Trophoblast cell (in vitro differentiated cells and primary cell): Measurements from ENCODE around the gene ECT2L.
A peak's percentile ranks its signal among the peaks of the same experiment; 100 is the strongest.

Experiments
- DNase-seq, 2 donors: peaks; one replicate each; pipeline ENCODE4 v3.0.0-alpha.2; 2016
- H2AFZ ChIP-seq: 2 replicates; pipeline ENCODE4 v1.6.1; 2013; ENCODE audit warnings: low read length, moderate library complexity, mild to moderate bottlenecking; ENCODE audit not compliant: insufficient read depth, poor library complexity
- H2AK5ac ChIP-seq: 2 replicates; pipeline ENCODE4 v1.6.1; 2013; ENCODE audit warnings: mild to moderate bottlenecking, low read length
- H2BK120ac ChIP-seq: 2 replicates; pipeline ENCODE4 v1.6.1; 2013; ENCODE audit warnings: low read length, mild to moderate bottlenecking, moderate library complexity; ENCODE audit not compliant: insufficient read depth, poor library complexity
- H2BK12ac ChIP-seq: 2 replicates; pipeline ENCODE4 v1.6.1; 2013; ENCODE audit warnings: mild to moderate bottlenecking, low read length, moderate library complexity
- H2BK5ac ChIP-seq: 2 replicates; pipeline ENCODE4 v1.6.1; 2013; ENCODE audit warnings: low read length, low read depth, moderate library complexity, mild to moderate bottlenecking; ENCODE audit not compliant: poor library complexity
- H3K14ac ChIP-seq: 2 replicates; pipeline ENCODE4 v1.6.1; 2013; ENCODE audit warnings: mild to moderate bottlenecking, low read length
- H3K18ac ChIP-seq: 2 replicates; pipeline ENCODE4 v1.6.1; 2013; ENCODE audit warnings: mild to moderate bottlenecking, low read length
- H3K23ac ChIP-seq: 2 replicates; pipeline ENCODE4 v1.6.1; 2013; ENCODE audit warnings: low read length
- H3K27ac ChIP-seq: 2 replicates; pipeline ENCODE4 v1.5.1; 2013; ENCODE audit warnings: low read depth, mild to moderate bottlenecking, inconsistent platforms, low read length, moderate library complexity
- H3K27me3 ChIP-seq: 2 replicates; pipeline ENCODE4 v1.6.1; 2013; ENCODE audit warnings: inconsistent platforms, mild to moderate bottlenecking, low read length, moderate library complexity; ENCODE audit not compliant: insufficient read depth
- H3K36me3 ChIP-seq, 2 experiments: 1 replicate in 1 of 2; 2 replicates in 1 of 2; pipeline ENCODE4 v1.6.1; 2013; ENCODE audit warnings: low read length in 2 of 2, mild to moderate bottlenecking in 2 of 2, moderate library complexity in 1 of 2; ENCODE audit not compliant: insufficient read depth in 2 of 2, control insufficient read depth in 1 of 2
- H3K4ac ChIP-seq: 2 replicates; pipeline ENCODE4 v1.6.1; 2013; ENCODE audit warnings: low read depth, mild to moderate bottlenecking, low read length, moderate library complexity
- H3K4me1 ChIP-seq, 2 experiments: 1 replicate in 1 of 2; 2 replicates in 1 of 2; pipeline ENCODE4 v1.6.1; 2013; ENCODE audit warnings: low read length in 2 of 2, mild to moderate bottlenecking in 2 of 2, moderate library complexity in 1 of 2; ENCODE audit not compliant: insufficient read depth in 2 of 2, control insufficient read depth in 1 of 2
- H3K4me2 ChIP-seq: 2 replicates; pipeline ENCODE4 v1.6.1; 2013; ENCODE audit warnings: inconsistent platforms, mild to moderate bottlenecking, low read length, moderate library complexity
- H3K4me3 ChIP-seq: 2 replicates; pipeline ENCODE4 v1.5.1; 2013; ENCODE audit warnings: mild to moderate bottlenecking, low read depth, low read length, inconsistent platforms
- H3K79me1 ChIP-seq: one replicate; pipeline ENCODE4 v1.6.1; 2013; ENCODE audit warnings: low read length
- H3K79me2 ChIP-seq: 2 replicates; pipeline ENCODE4 v1.6.1; 2013; ENCODE audit warnings: low read length, mild to moderate bottlenecking; ENCODE audit not compliant: control insufficient read depth, insufficient read depth, poor library complexity
- H3K9ac ChIP-seq: 2 replicates; pipeline ENCODE4 v1.6.1; 2013; ENCODE audit warnings: mild to moderate bottlenecking, low read length
- H3K9me3 ChIP-seq: 2 replicates; pipeline ENCODE4 v1.6.1; 2013; ENCODE audit warnings: low read depth, mild to moderate bottlenecking, control low read depth, inconsistent platforms, low read length; ENCODE audit not compliant: insufficient read depth
- H4K12ac ChIP-seq: 2 replicates; pipeline ENCODE4 v1.6.1; 2013; ENCODE audit warnings: low read depth, mild to moderate bottlenecking, low read length, moderate library complexity
- H4K8ac ChIP-seq: 2 replicates; pipeline ENCODE4 v1.6.1; 2013; ENCODE audit warnings: low read depth, mild to moderate bottlenecking, low read length, moderate library complexity
- H4K91ac ChIP-seq: one replicate; pipeline ENCODE4 v1.6.1; 2013; ENCODE audit warnings: low read depth, mild to moderate bottlenecking, low read length, moderate library complexity
- WGBS: extraction: QIAGEN DNeasy Blood & Tissue Kit; methylation state at CpG from one replicate; pipeline ENCODE4 v1.1.7; 2013; ENCODE audit warnings: missing lambda C conversion rate; ENCODE audit not compliant: insufficient read length, insufficient coverage; ENCODE audit errors: extremely low coverage; 5-methylcytosine and 5-hydroxymethylcytosine counted together

Gene ECT2L

GRCh38 chr6:138769102-138769676 lies 26.7 kb upstream of the ECT2L start:
- H3K9me3 ChIP-seq, result no peaks in the 10 kb centered on the region
- no peak overlapping the region for H3K9ac ChIP-seq
- H4K12ac ChIP-seq, result no peak overlapping the region
- H3K4me2 ChIP-seq, result no peak overlapping the region
- no peaks in the 10 kb centered on the region for H3K79me2 ChIP-seq
- no peak overlapping the region for H2AK5ac ChIP-seq
- H3K14ac ChIP-seq, result no peak overlapping the region
- peaks cover 5% of the 10 kb centered on the region for H3K79me1 ChIP-seq
- H2BK120ac ChIP-seq, result no peak overlapping the region
- H2BK12ac ChIP-seq, result no peak overlapping the region
- peak overlapping the region; percentile 5 for H4K91ac ChIP-seq
- H4K8ac ChIP-seq, result no peak overlapping the region
- no peak overlapping the region for H3K4ac ChIP-seq
- no peaks in the 10 kb centered on the region for H3K27me3 ChIP-seq
- no peak for DNase-seq
- no peak overlapping the region for H2BK5ac ChIP-seq
- H3K27ac ChIP-seq, result no peak overlapping the region
- no peaks in the 10 kb centered on the region for H3K36me3 ChIP-seq
- H2AFZ ChIP-seq, result no peak overlapping the region
- H3K4me3 ChIP-seq, result no peak overlapping the region
- no peak overlapping the region for H3K18ac ChIP-seq
- WGBS, result no CpG with 5 or more reads among the region's 6 CpGs
- peaks cover 3% of the 10 kb centered on the region in 2 experiments for H3K4me1 ChIP-seq
- H3K23ac ChIP-seq, result no peak overlapping the region

GRCh38 chr6:138772596-138773176 lies 23.2 kb upstream of the ECT2L start:
- Histone ChIP-seq H3K4ac (no peak overlapping the region), H3K27me3 (no peaks in the 10 kb centered on the region), H2BK120ac (no peak overlapping the region), H3K23ac (no peak overlapping the region), H3K36me3 (no peaks in the 10 kb centered on the region), H2AFZ (peak overlapping the region; percentile 39), H3K18ac (no peak overlapping the region), H3K79me2 (no peaks in the 10 kb centered on the region), H3K79me1 (peaks cover 5% of the 10 kb centered on the region), H4K12ac (no peak overlapping the region), H2AK5ac (no peak overlapping the region), H2BK5ac (no peak overlapping the region), H3K14ac (no peak overlapping the region), H3K4me3 (no peak overlapping the region), H2BK12ac (no peak overlapping the region), H4K8ac (peak overlapping the region; percentile 70), H3K4me1 (peaks cover 3% of the 10 kb centered on the region in 2 experiments), H3K9ac (no peak overlapping the region), H4K91ac (no peak overlapping the region), H3K27ac (no peak overlapping the region), H3K9me3 (no peaks in the 10 kb centered on the region), H3K4me2 (peak overlapping the region; percentile 89)
- no CpG with 5 or more reads among the region's 8 CpGs for WGBS
- DNase-seq, result no peak

- Histone ChIP-seq H4K91ac (peak within 1 kb of the TSS; percentile 93), H3K23ac (no peak within 1 kb of the TSS), H2BK5ac (peak within 1 kb of the TSS; percentile 92), H2AFZ (peak within 1 kb of the TSS; percentile 92), H3K27ac (peak within 1 kb of the TSS; percentile 89), H3K4ac (peak within 1 kb of the TSS; percentile 37), H3K27me3 (no peaks in the 10 kb centered on the region), H3K9me3 (no peaks in the 10 kb centered on the region), H4K8ac (peak within 1 kb of the TSS; percentile 86), H3K4me3 (peak within 1 kb of the TSS; percentile 88), H3K14ac (peak within 1 kb of the TSS; percentile 77), H3K18ac (peak within 1 kb of the TSS; percentile 56), H3K36me3 (no peaks in the 10 kb centered on the region), H2AK5ac (no peak within 1 kb of the TSS), H3K4me1 (peaks cover 3% of the 10 kb centered on the region in 2 experiments), H3K79me2 (no peaks in the 10 kb centered on the region), H2BK12ac (peak within 1 kb of the TSS; percentile 34), H3K79me1 (peaks cover 5% of the 10 kb centered on the region), H4K12ac (peak within 1 kb of the TSS; percentile 59), H2BK120ac (peak within 1 kb of the TSS; percentile 85), H3K9ac (peak within 1 kb of the TSS; percentile 88), H3K4me2 (peak within 1 kb of the TSS; percentile 89)
- no CpG with 5 or more reads among the region's 47 CpGs for WGBS
- peak; percentile 91 to 98 for DNase-seq
Measured at GRCh38 chr6:138773177-138774091, 22.5 kb upstream of the ECT2L start, which contains the start of gene CCDC28A. Gene CCDC28A, plus strand, starts transcription at chr6:138773769. Its CDS starts 2,352 bp downstream, at chr6:138776121.

GRCh38 chr6:138774370-138774769 lies 21.5 kb upstream of the ECT2L start:
- H3K9me3 ChIP-seq, result no peaks in the 10 kb centered on the region
- H3K79me2 ChIP-seq, result no peaks in the 10 kb centered on the region
- H3K4me2 ChIP-seq, result peak overlapping the region; percentile 83
- no peak overlapping the region for H3K14ac ChIP-seq
- no peak overlapping the region for H2AFZ ChIP-seq
- H3K36me3 ChIP-seq, result no peaks in the 10 kb centered on the region
- H2AK5ac ChIP-seq, result no peak overlapping the region
- H3K4ac ChIP-seq, result no peak overlapping the region
- no peak overlapping the region for H3K9ac ChIP-seq
- no peak overlapping the region for H3K23ac ChIP-seq
- H2BK12ac ChIP-seq, result no peak overlapping the region
- no peak for DNase-seq
- no CpG with 5 or more reads among the region's 3 CpGs for WGBS
- no peak overlapping the region for H4K91ac ChIP-seq
- H4K8ac ChIP-seq, result no peak overlapping the region
- no peak overlapping the region for H4K12ac ChIP-seq
- H3K4me1 ChIP-seq, result peaks cover 3% of the 10 kb centered on the region in 2 experiments
- H3K18ac ChIP-seq, result no peak overlapping the region
- H3K79me1 ChIP-seq, result peaks cover 5% of the 10 kb centered on the region
- no peak overlapping the region for H3K4me3 ChIP-seq
- H2BK120ac ChIP-seq, result no peak overlapping the region
- H3K27me3 ChIP-seq, result no peaks in the 10 kb centered on the region
- no peak overlapping the region for H3K27ac ChIP-seq
- H2BK5ac ChIP-seq, result no peak overlapping the region
